Esophagus squamous epithelium (tissue), 5 donors: ENCODE results near the gene NDUFAF4. TPM values are rescaled to one million over a fixed set of nuclear protein-coding genes. Genes with fewer than 3 reads are reported as not detected.

Experiments
- DNase-seq: peaks from one replicate; lab custom pipeline; 2025; lab: John Stamatoyannopoulos, UW
- H3K27ac ChIP-seq, 4 donors: fragments of 200-600 bp; sonication (generic); one replicate each; pipeline ENCODE4 v1.5.1; 2016 to 2019; ENCODE audit warnings: mild to moderate bottlenecking in 1 of 4
- H3K27me3 ChIP-seq, 4 donors: fragments of 200-600 bp; sonication (generic); 1 replicate in 3 of 4; 2 replicates in 1 of 4; pipeline versions ENCODE4 v1.5.1 to v1.6.0; 2017 to 2021; ENCODE audit warnings: antibody characterized with exemption in 1 of 4
- H3K36me3 ChIP-seq, 3 donors: fragments of 200-600 bp; sonication (generic); one replicate each; pipeline ENCODE4 v1.5.1; 2016 to 2019
- H3K4me1 ChIP-seq, 3 donors: fragments of 200-600 bp; sonication (generic); one replicate each; pipeline ENCODE4 v1.5.1; 2017 to 2019
- H3K4me3 ChIP-seq, 4 donors: fragments of 200-600 bp; sonication (generic); 1 replicate in 3 of 4; 2 replicates in 1 of 4; pipeline ENCODE4 v1.5.1; 2016 to 2019; ENCODE audit warnings: mild to moderate bottlenecking in 2 of 4, moderate library complexity in 1 of 4
- H3K9me3 ChIP-seq, 3 donors: fragments of 200-600 bp; sonication (generic); one replicate each; pipeline ENCODE4 v1.5.1; 2016 to 2019
- POLR2A ChIP-seq, 4 donors: fragments of 450-650 bp; IDR thresholded peaks; one replicate each; pipeline ENCODE4 v1.6.1; 2017; ENCODE audit warnings: antibody characterized with exemption in 4 of 4, mild to moderate bottlenecking in 4 of 4, moderate library complexity in 3 of 4
- WGBS, 2 donors: methylation state at CpG; one replicate each; pipeline ENCODE4 v1.1.5; 2018; 5-methylcytosine and 5-hydroxymethylcytosine counted together
- intact Hi-C: fragments of 100-400 bp; cut with DNase I; formaldehyde crosslinking; loops from one replicate; pipeline ENCODE4 v1.15.0; 2022
- total RNA-seq, 4 donors: library from RNA; depleted of rRNA; stranded (reverse); fragments of >200 nt; gene quantifications; one replicate each; pipeline ENCODE4 v1.1.0, GENCODE V29; 2016
- TF ChIP-seq, protein P1 (sequence below), 6 experiments: fragments of 450-650 bp in 4 of 6; fragments of 200-600 bp in 2 of 6; sonication (generic) in 2 of 6; IDR thresholded peaks; one replicate each; pipeline ENCODE4 v1.5.1; 2016 to 2019; ENCODE audit warnings: antibody characterized with exemption in 6 of 6, mild to moderate bottlenecking in 4 of 6, moderate library complexity in 4 of 6
- donor health status: DM: yes; HTN: yes; CAD: no.

Gene NDUFAF4
- total RNA-seq, 4 donors from 2014 or later: 21.8 to 29.6 (median 25.3) TPM

DNA sequence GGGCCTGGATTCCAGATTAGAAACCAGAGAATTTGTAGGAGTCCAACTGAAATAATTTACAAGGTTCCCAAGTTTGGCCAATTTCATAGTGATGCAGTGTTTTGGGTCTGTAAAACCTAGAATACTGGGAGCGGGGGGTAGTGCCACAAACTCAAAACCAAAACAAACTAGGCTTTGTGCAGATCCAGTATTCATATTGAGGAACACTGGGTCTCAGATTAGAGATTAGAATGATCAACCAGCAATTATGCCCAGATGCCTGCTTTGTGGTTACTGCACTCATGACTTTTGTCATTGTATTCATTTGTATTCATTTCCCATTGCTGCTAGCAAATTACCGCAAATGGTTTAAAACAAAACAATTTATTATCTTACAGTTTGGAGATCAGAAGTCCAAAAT lies 3.2 kb upstream of the NDUFAF4 start:
- Histone ChIP-seq H3K36me3 (peaks cover 0 to 5% (median 0%) of the 10 kb centered on the region in 3 donors), H3K27me3 (no peaks in the 10 kb centered on the region), H3K4me1 (peaks cover 7 to 30% (median 13%) of the 10 kb centered on the region in 3 donors), H3K27ac (no peak overlapping the region), H3K4me3 (no peak overlapping the region), H3K9me3 (no peaks in the 10 kb centered on the region)
- no peak for TF ChIP-seq POLR2A (IDR thresholded peaks at IDR 0.05)
- TF ChIP-seq, protein P1, sequence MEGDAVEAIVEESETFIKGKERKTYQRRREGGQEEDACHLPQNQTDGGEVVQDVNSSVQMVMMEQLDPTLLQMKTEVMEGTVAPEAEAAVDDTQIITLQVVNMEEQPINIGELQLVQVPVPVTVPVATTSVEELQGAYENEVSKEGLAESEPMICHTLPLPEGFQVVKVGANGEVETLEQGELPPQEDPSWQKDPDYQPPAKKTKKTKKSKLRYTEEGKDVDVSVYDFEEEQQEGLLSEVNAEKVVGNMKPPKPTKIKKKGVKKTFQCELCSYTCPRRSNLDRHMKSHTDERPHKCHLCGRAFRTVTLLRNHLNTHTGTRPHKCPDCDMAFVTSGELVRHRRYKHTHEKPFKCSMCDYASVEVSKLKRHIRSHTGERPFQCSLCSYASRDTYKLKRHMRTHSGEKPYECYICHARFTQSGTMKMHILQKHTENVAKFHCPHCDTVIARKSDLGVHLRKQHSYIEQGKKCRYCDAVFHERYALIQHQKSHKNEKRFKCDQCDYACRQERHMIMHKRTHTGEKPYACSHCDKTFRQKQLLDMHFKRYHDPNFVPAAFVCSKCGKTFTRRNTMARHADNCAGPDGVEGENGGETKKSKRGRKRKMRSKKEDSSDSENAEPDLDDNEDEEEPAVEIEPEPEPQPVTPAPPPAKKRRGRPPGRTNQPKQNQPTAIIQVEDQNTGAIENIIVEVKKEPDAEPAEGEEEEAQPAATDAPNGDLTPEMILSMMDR (IDR thresholded peaks at IDR 0.05): no peak
- intact Hi-C loops: loop anchor here (10.0 kb wide), 1 partner anchor 154 kb away; no protein-coding TSS in a partner anchor
- DNase-seq: no peak
- WGBS, 2 donors: 85 to 88% methylated on average over 2 of the region's 2 CpGs

DNA sequence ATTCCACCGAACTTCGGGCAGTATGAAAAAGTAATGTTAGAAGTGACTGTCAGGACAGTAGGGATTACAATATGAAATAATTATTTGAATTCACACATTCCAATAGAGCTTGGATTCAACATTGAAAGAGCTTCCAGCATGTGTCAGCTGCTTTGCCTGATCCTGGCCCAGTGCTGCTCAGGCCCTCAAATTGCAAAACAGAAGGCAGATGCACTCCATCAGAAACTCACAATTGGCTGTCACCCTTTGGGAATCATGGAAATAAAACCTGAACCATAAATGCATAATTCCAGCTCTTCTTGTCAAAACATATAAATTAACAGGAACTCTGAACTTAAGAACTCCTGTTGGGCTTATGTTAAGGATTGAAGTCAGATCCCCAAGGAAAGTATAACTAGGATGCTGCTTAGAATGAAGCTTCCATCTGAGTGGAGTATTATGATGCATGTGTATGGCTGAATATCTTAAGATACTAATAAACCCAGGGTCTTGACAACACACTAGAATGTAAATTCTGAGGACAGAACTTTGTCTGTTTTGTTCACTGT lies 1.8 kb upstream of the NDUFAF4 start:
- Histone ChIP-seq H3K27me3 (no peaks in the 10 kb centered on the region), H3K9me3 (no peaks in the 10 kb centered on the region), H3K4me3 (no peak overlapping the region), H3K4me1 (peaks cover 7 to 39% (median 13%) of the 10 kb centered on the region in 3 donors), H3K36me3 (peaks cover 0 to 19% (median 0%) of the 10 kb centered on the region in 3 donors), H3K27ac (peak overlapping the region in 2 of 4 donors; percentile 91 to 94)
- 90% methylated on average over 2 of the region's 2 CpGs for WGBS, 2 donors
- intact Hi-C loops: no loop called here
- no peak for DNase-seq
- TF ChIP-seq POLR2A (IDR thresholded peaks at IDR 0.05): no peak
- TF ChIP-seq, protein P1 (IDR thresholded peaks at IDR 0.05): no peak

DNA sequence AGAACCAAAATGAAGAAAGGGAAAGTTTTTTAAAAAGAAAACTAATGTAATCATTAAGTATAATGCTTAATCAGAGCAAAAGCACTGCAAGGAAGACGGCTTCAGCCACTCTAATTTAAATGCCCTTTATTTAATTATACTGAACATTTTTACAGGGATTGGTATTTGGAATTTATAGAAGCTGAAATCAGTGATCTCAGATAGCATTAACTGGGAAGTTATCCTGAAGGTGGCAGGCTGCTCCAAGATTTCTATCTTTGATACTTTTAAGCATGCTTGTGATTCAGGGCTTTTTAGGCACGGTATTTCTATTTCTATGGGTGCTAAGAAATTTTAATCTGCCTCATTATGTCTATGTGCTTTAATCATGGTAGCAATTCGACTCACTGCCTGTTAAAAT lies 1.3 kb upstream of the NDUFAF4 start:
- Histone ChIP-seq H3K9me3 (no peaks in the 10 kb centered on the region), H3K27me3 (no peaks in the 10 kb centered on the region), H3K36me3 (peaks cover 0 to 24% (median 0%) of the 10 kb centered on the region in 3 donors), H3K27ac (peak overlapping the region; percentile 85 to 97 (median 92)), H3K4me1 (peaks cover 7 to 39% (median 13%) of the 10 kb centered on the region in 3 donors), H3K4me3 (peak overlapping the region in 1 of 4 donors; percentile 96)
- no peak for DNase-seq
- no peak for TF ChIP-seq POLR2A (IDR thresholded peaks at IDR 0.05)
- TF ChIP-seq, protein P1 (IDR thresholded peaks at IDR 0.05): peak in 4 of 6 experiments; percentile 26 to 46 (median 32)
- 33 to 35% methylated on average over 3 of the region's 3 CpGs for WGBS, 2 donors
- intact Hi-C loops: no loop called here

DNA sequence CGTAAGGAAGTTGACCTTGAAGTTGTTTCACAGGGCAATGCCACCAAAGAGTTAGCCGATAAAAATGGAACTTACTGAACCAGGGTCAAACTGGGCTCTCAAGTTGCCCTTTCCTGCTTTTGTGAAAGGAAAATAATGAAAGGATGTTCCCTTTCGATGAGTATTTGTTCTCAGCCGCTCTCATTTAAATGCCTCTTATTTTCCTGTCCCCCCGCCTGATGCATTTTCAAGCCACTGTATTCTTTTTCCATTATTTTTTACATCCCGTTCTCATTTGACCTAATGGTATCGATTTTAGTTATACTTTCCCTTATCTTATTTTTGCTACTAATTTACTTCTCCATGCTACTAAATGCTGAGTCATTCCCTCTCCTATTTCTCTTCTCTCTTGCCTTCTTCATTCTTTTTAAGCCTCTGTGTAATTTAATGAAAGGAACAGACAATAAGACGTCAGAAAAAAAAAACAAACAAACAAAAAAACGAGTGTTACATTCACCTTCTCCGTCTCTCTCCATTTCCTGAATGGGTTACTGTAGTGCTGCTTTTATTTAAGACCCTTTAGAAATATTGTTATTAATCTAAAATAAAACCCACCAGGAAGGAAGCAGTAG lies 655 bp upstream of the NDUFAF4 start:
- Histone ChIP-seq H3K27me3 (no peaks in the 10 kb centered on the region), H3K27ac (peak overlapping the region; percentile 85 to 97 (median 92)), H3K9me3 (no peaks in the 10 kb centered on the region), H3K4me1 (peaks cover 7 to 39% (median 13%) of the 10 kb centered on the region in 3 donors), H3K36me3 (peaks cover 0 to 30% (median 0%) of the 10 kb centered on the region in 3 donors), H3K4me3 (peak overlapping the region; percentile 72 to 96 (median 74))
- 3 to 9% methylated on average over 10 of the region's 10 CpGs for WGBS, 2 donors
- intact Hi-C loops: no loop called here
- no peak for DNase-seq
- TF ChIP-seq POLR2A (IDR thresholded peaks at IDR 0.05): no peak
- TF ChIP-seq, protein P1 (IDR thresholded peaks at IDR 0.05): no peak

DNA sequence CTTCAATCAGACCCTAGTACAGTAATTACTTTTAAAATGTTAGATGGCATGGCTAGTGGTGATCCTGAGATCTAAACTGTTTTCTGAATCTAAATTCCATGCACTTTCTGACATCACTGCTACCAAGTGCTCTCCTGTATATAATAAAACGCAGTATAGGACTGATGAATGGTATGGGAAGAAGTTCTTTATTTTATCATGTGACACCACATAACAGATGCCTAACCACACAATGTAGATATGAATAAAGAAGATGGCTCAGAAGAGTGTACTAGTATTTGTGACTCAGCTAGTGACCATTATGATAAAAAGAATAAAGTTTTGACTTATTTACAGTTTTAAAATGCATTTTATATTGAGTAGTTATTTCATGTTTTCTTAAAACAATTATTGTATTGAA lies 8.5 kb downstream of the NDUFAF4 start:
- Histone ChIP-seq H3K27ac (no peak overlapping the region), H3K4me1 (no peaks in the 10 kb centered on the region), H3K9me3 (no peaks in the 10 kb centered on the region), H3K27me3 (no peaks in the 10 kb centered on the region), H3K36me3 (peaks cover 0 to 47% (median 0%) of the 10 kb centered on the region in 3 donors), H3K4me3 (no peak overlapping the region)
- intact Hi-C loops: no loop called here
- WGBS, 2 donors: 0 to 30% methylated on average over 1 of the region's 1 CpG
- TF ChIP-seq, protein P1 (IDR thresholded peaks at IDR 0.05): no peak
- TF ChIP-seq POLR2A (IDR thresholded peaks at IDR 0.05): no peak
- no peak for DNase-seq
